ENCODE results near the gene RAPGEF5.

The RAPGEF5 gene

DNA sequence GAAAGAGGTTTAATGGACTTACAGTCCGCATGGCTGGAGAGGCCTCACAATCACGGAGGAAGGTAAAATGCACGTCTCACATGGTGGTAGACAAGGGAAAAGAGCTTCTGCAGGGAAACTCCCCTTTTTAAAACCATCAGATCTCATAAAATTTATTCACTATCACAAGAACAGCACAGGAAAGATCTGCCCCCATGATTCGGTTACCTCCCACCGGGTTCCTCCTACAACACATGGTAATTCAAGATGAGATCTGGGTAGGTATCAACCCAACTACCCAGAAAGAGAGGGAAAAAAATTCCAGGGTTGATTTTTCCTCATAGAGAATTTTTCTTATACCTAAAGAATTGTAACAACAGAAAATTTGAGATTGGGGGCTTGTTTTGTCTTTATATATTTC lies 13.9 kb downstream of the RAPGEF5 start:
- H2AFZ ChIP-seq (ENCODE audit: low read length): no peak overlapping the region
- no peak overlapping the region for H3K4me2 ChIP-seq (ENCODE audit: low read depth, low read length)
- H3K4me1 ChIP-seq (ENCODE audit: low read length): peaks cover 3% of the 10 kb centered on the region; the same call in 1 of the 2 replicates
- H3K9me2 ChIP-seq (replicated peaks; ENCODE audit: insufficient read depth, low read length): no peaks in the 10 kb centered on the region
- no peaks in the 10 kb centered on the region for H3K9me3 ChIP-seq (replicated peaks; ENCODE audit: insufficient read depth, low read length)
- H3K36me3 ChIP-seq (replicated peaks; ENCODE audit: insufficient read depth, low read length): no peaks in the 10 kb centered on the region
- no peaks in the 10 kb centered on the region for H4K20me1 ChIP-seq (ENCODE audit: insufficient read depth, low read length)
- no peak overlapping the region for H3K9ac ChIP-seq (ENCODE audit: low read length)
- no peaks in the 10 kb centered on the region for H3K27me3 ChIP-seq (replicated peaks; ENCODE audit: insufficient read depth, low read length)
- peaks cover 62% of the 10 kb centered on the region for H3K79me2 ChIP-seq (ENCODE audit: low read length)
- no peak for DNase-seq
- H3K27ac ChIP-seq (ENCODE audit: low read length): no peak overlapping the region
- H3F3A ChIP-seq (ENCODE audit: insufficient read depth, low read length): no peaks in the 10 kb centered on the region
- H3K4me3 ChIP-seq (ENCODE audit: low read length): no peak overlapping the region
- TF ChIP-seq EZH2phosphoT487 (IDR thresholded peaks at IDR 0.05; ENCODE audit: low read length): no peak
- no peak for TF ChIP-seq EZH2 (optimal IDR thresholded peaks at IDR 0.05; ENCODE audit: low read depth, low read length)
- TF ChIP-seq, protein P1, sequence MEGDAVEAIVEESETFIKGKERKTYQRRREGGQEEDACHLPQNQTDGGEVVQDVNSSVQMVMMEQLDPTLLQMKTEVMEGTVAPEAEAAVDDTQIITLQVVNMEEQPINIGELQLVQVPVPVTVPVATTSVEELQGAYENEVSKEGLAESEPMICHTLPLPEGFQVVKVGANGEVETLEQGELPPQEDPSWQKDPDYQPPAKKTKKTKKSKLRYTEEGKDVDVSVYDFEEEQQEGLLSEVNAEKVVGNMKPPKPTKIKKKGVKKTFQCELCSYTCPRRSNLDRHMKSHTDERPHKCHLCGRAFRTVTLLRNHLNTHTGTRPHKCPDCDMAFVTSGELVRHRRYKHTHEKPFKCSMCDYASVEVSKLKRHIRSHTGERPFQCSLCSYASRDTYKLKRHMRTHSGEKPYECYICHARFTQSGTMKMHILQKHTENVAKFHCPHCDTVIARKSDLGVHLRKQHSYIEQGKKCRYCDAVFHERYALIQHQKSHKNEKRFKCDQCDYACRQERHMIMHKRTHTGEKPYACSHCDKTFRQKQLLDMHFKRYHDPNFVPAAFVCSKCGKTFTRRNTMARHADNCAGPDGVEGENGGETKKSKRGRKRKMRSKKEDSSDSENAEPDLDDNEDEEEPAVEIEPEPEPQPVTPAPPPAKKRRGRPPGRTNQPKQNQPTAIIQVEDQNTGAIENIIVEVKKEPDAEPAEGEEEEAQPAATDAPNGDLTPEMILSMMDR (IDR thresholded peaks at IDR 0.05; ENCODE audit: low read length): no peak

DNA sequence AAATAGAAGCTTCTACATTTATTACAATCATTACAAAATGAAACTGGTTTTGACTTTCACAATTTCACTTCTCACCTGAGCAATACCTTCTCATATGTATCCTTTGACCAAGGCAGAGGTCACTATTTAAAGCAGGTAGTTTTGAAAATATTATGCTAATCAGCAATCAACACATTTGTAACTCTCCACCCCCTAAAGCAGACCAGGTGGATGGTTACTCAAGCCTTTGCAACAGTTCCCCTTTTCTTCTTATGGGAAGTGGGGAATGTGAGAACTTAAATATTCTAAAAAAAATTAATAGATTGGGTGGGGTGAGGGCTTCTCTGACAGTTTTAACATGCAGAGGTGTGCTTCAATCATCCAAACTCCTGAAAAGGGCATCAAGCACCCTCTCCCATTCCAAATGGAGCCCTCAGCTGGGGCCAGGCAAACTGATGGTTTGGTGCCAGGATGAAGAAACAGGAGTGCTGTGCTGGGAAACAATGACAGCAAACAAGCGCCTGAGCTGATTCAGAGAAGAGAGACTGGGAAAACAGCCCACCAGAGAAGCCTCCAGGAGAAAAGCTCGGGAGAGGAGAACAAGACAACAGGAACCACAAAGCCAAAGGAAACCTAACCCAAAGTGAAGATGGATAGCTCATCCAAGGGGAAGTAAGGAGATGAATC lies 17.1 kb downstream of the RAPGEF5 start:
- peaks cover 3% of the 10 kb centered on the region; the same call in 1 of the 2 replicates for H3K4me1 ChIP-seq (ENCODE audit: low read length)

DNA sequence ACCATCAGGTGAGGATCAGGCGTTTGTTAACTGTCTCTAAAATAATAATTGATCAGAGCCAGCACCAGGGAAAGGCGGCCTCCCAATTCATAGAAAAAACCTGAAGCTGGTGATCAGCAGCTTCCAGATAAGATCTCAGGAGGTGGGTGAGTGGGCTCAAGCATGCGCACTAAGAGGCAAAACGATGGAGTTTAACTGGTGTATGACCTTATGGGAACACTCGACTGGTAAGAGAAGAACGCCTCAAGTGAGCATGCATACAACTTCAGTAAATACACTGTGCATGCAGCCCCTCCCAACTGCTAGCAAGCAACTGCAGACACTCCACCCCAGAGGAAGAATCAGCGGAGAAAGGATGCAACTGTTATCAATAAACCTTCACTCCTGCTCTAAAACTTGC lies 18.1 kb downstream of the RAPGEF5 start:
- TF ChIP-seq, protein P1 (IDR thresholded peaks at IDR 0.05; ENCODE audit: low read length): no peak
- TF ChIP-seq EZH2 (optimal IDR thresholded peaks at IDR 0.05; ENCODE audit: low read depth, low read length): no peak
- no peak for TF ChIP-seq EZH2phosphoT487 (IDR thresholded peaks at IDR 0.05; ENCODE audit: low read length)
- H3K9ac ChIP-seq (ENCODE audit: low read length): no peak overlapping the region
- H3K9me3 ChIP-seq (replicated peaks; ENCODE audit: insufficient read depth, low read length): no peaks in the 10 kb centered on the region
- no peaks in the 10 kb centered on the region for H3K36me3 ChIP-seq (replicated peaks; ENCODE audit: insufficient read depth, low read length)
- DNase-seq: no peak
- H4K20me1 ChIP-seq (ENCODE audit: insufficient read depth, low read length): no peaks in the 10 kb centered on the region
- H3F3A ChIP-seq (ENCODE audit: insufficient read depth, low read length): no peaks in the 10 kb centered on the region
- H3K79me2 ChIP-seq (ENCODE audit: low read length): peaks cover 27% of the 10 kb centered on the region
- H3K9me2 ChIP-seq (replicated peaks; ENCODE audit: insufficient read depth, low read length): no peaks in the 10 kb centered on the region
- H3K4me3 ChIP-seq (ENCODE audit: low read length): no peak overlapping the region
- no peak overlapping the region for H3K27ac ChIP-seq (ENCODE audit: low read length)
- H3K27me3 ChIP-seq (replicated peaks; ENCODE audit: insufficient read depth, low read length): no peaks in the 10 kb centered on the region
- no peak overlapping the region for H3K4me2 ChIP-seq (ENCODE audit: low read depth, low read length)
- H2AFZ ChIP-seq (ENCODE audit: low read length): no peak overlapping the region
- peaks cover 3% of the 10 kb centered on the region; the same call in 1 of the 2 replicates for H3K4me1 ChIP-seq (ENCODE audit: low read length)

More for the DNA sequence above, 17.1 kb downstream of the RAPGEF5 start:
- no peak overlapping the region for H3K27ac ChIP-seq (ENCODE audit: low read length)
- TF ChIP-seq EZH2 (optimal IDR thresholded peaks at IDR 0.05; ENCODE audit: low read depth, low read length): no peak
- TF ChIP-seq, protein P1 (IDR thresholded peaks at IDR 0.05; ENCODE audit: low read length): no peak
- no peak for TF ChIP-seq EZH2phosphoT487 (IDR thresholded peaks at IDR 0.05; ENCODE audit: low read length)
- DNase-seq: no peak
- H3K4me3 ChIP-seq (ENCODE audit: low read length): no peak overlapping the region
- no peak overlapping the region for H2AFZ ChIP-seq (ENCODE audit: low read length)
- no peak overlapping the region for H3K4me2 ChIP-seq (ENCODE audit: low read depth, low read length)
- no peaks in the 10 kb centered on the region for H4K20me1 ChIP-seq (ENCODE audit: insufficient read depth, low read length)
- H3F3A ChIP-seq (ENCODE audit: insufficient read depth, low read length): no peaks in the 10 kb centered on the region
- H3K27me3 ChIP-seq (replicated peaks; ENCODE audit: insufficient read depth, low read length): no peaks in the 10 kb centered on the region
- no peaks in the 10 kb centered on the region for H3K9me3 ChIP-seq (replicated peaks; ENCODE audit: insufficient read depth, low read length)
- no peaks in the 10 kb centered on the region for H3K36me3 ChIP-seq (replicated peaks; ENCODE audit: insufficient read depth, low read length)
- no peak overlapping the region for H3K9ac ChIP-seq (ENCODE audit: low read length)
- no peaks in the 10 kb centered on the region for H3K9me2 ChIP-seq (replicated peaks; ENCODE audit: insufficient read depth, low read length)
- peaks cover 37% of the 10 kb centered on the region for H3K79me2 ChIP-seq (ENCODE audit: low read length)
